HG03108 (cell line): ENCODE results near the gene SEMA4B.

ENCODE experiments used
- ATAC-seq: cut with Tn5 transposase; IDR thresholded peaks from one replicate; pipeline ENCODE4 v1.9.1; 2021; ENCODE audit warnings: moderate library complexity; ENCODE audit not compliant: unreplicated experiment

Gene SEMA4B

GRCh38 chr15:90225047-90225446, 23.9 kb downstream of the SEMA4B start:
- ATAC-seq = no peak

GRCh38 chr15:90225504-90226234, 24.5 kb downstream of the SEMA4B start:
- ATAC-seq = no peak

GRCh38 chr15:90227336-90227735, 26.2 kb downstream of the SEMA4B start:
- no peak for ATAC-seq

GRCh38 chr15:90227816-90228772, 27.0 kb downstream of the SEMA4B start:
- no peak for ATAC-seq

- no peak for ATAC-seq
Observed at GRCh38 chr15:90228960-90229359, 27.8 kb downstream of the SEMA4B start.

GRCh38 chr15:90230071-90230494, 29.0 kb downstream of the SEMA4B start:
- no peak for ATAC-seq

- ATAC-seq = no peak
Observed at GRCh38 chr15:90230610-90231009, 29.5 kb downstream of the SEMA4B start.

GRCh38 chr15:90231028-90232017, 30.2 kb downstream of the SEMA4B start:
- no peak for ATAC-seq

GRCh38 chr15:90232196-90232595, 31.1 kb downstream of the SEMA4B start:
- ATAC-seq = no peak

- ATAC-seq = no peak
Observed at GRCh38 chr15:90232941-90233386, 31.8 kb downstream of the SEMA4B start.

GRCh38 chr15:90233387-90234095, 32.4 kb downstream of the SEMA4B start, which contains the start of gene CIB1:
Gene CIB1, minus strand, starts transcription at chr15:90233941. Its CDS starts 56 bp downstream, at chr15:90233885.
- peak; percentile 86 for ATAC-seq

- peak; percentile 54 for ATAC-seq
Observed at GRCh38 chr15:90234096-90234988, 33.2 kb downstream of the SEMA4B start, which contains the start of gene GDPGP1. Gene GDPGP1, plus strand, starts transcription at chr15:90234209. Its CDS starts 6,700 bp downstream, at chr15:90240909.

GRCh38 chr15:90239371-90239770, 38.2 kb downstream of the SEMA4B start:
- no peak for ATAC-seq

GRCh38 chr15:90240856-90241255, 39.7 kb downstream of the SEMA4B start:
- no peak for ATAC-seq

GRCh38 chr15:90241343-90242192, 40.4 kb downstream of the SEMA4B start:
- no peak for ATAC-seq

GRCh38 chr15:90243943-90244639, 43.0 kb downstream of the SEMA4B start:
- no peak for ATAC-seq

GRCh38 chr15:90248789-90249202, 47.7 kb downstream of the SEMA4B start:
- no peak for ATAC-seq
